Fibroblast of pulmonary artery (primary cell): Measurements from ENCODE around the gene ZHX3.

Experiments used
- DNase-seq: peaks from one replicate; pipeline ENCODE4 v3.0.0-alpha.2; 2010; ENCODE audit warnings: low read depth
- H3K4me3 ChIP-seq: replicated peaks from 2 replicates; pipeline ENCODE4 v1.5.1; 2011; ENCODE audit warnings: low read depth, mild to moderate bottlenecking, control low read depth, low read length, moderate library complexity
- CTCF ChIP-seq: IDR thresholded peaks from 2 replicates; pipeline ENCODE4 v1.5.1; 2011; ENCODE audit warnings: mild to moderate bottlenecking, control low read depth, low read length, inconsistent platforms; ENCODE audit errors: missing control alignments

The ZHX3 gene

GRCh38 chr20:41204304-41205265, 112.9 kb downstream of the ZHX3 start:
- no peak for TF ChIP-seq CTCF

GRCh38 chr20:41203660-41204059, 113.9 kb downstream of the ZHX3 start:
- TF ChIP-seq CTCF, result no peak
- no peak for DNase-seq
- H3K4me3 ChIP-seq, result no peak overlapping the region

More at GRCh38 chr20:41204304-41205265, 112.9 kb downstream of the ZHX3 start:
- no peak for DNase-seq
- H3K4me3 ChIP-seq, result no peak overlapping the region

- no peak for DNase-seq
- H3K4me3 ChIP-seq, result no peak overlapping the region
- TF ChIP-seq CTCF, result no peak
These were observed 115.1 kb downstream of the ZHX3 start for GRCh38 chr20:41202426-41202825.

GRCh38 chr20:41201760-41202159, 115.8 kb downstream of the ZHX3 start:
- TF ChIP-seq CTCF, result no peak
- H3K4me3 ChIP-seq, result no peak overlapping the region
- DNase-seq, result no peak

- H3K4me3 ChIP-seq, result no peak overlapping the region
- peak; percentile 77 for DNase-seq
- TF ChIP-seq CTCF, result no peak
These were observed 116.9 kb downstream of the ZHX3 start for GRCh38 chr20:41200446-41201202.

- no peak for TF ChIP-seq CTCF
These were observed 119.1 kb downstream of the ZHX3 start for GRCh38 chr20:41198443-41198842.

More at GRCh38 chr20:41198443-41198842, 119.1 kb downstream of the ZHX3 start:
- DNase-seq, result no peak
- no peak overlapping the region for H3K4me3 ChIP-seq
